Parathyroid adenoma (tissue), 2 donors: ENCODE data around the gene RAD51AP2.

Experiments used
- H2AFZ ChIP-seq: fragments of 300-600 bp; sonication (generic); one replicate; pipeline ENCODE4 v1.7.0; 2017; ENCODE audit warnings: antibody characterized with exemption, mild to moderate bottlenecking
- H3K27ac ChIP-seq: fragments of 300-600 bp; sonication (generic); one replicate; pipeline ENCODE4 v1.7.0; 2017
- H3K27me3 ChIP-seq: fragments of 300-600 bp; sonication (generic); one replicate; pipeline ENCODE4 v1.7.0; 2017; ENCODE audit warnings: low read length; ENCODE audit not compliant: control insufficient read depth, insufficient read depth
- H3K36me3 ChIP-seq: fragments of 300-600 bp; sonication (generic); one replicate; pipeline ENCODE4 v1.7.0; 2017; ENCODE audit warnings: low read length; ENCODE audit not compliant: control insufficient read depth, insufficient read depth
- H3K4me1 ChIP-seq: fragments of 300-600 bp; sonication (generic); one replicate; pipeline ENCODE4 v1.7.0; 2017; ENCODE audit warnings: control low read depth
- H3K4me2 ChIP-seq: fragments of 300-600 bp; sonication (generic); one replicate; pipeline ENCODE4 v1.7.0; 2017; ENCODE audit warnings: low read length
- H3K4me3 ChIP-seq: fragments of 300-600 bp; sonication (generic); one replicate; pipeline ENCODE4 v1.7.0; 2017; ENCODE audit warnings: low read depth, low read length
- H3K79me2 ChIP-seq: fragments of 300-600 bp; sonication (generic); one replicate; pipeline ENCODE4 v1.7.0; 2017; ENCODE audit warnings: control low read depth
- H3K9ac ChIP-seq: fragments of 300-600 bp; sonication (generic); one replicate; pipeline ENCODE4 v1.7.0; 2017; ENCODE audit warnings: mild to moderate bottlenecking
- H3K9me3 ChIP-seq: fragments of 300-600 bp; sonication (generic); one replicate; pipeline ENCODE4 v1.7.0; 2017; ENCODE audit warnings: low read length; ENCODE audit not compliant: control insufficient read depth
- TF ChIP-seq, protein P1 (sequence below): fragments of 300-600 bp; sonication (generic); IDR thresholded peaks from one replicate; pipeline ENCODE4 v1.7.0; 2017; ENCODE audit warnings: antibody characterized with exemption, mild to moderate bottlenecking
- donor health status: primary hyperparathyroidism.

The RAD51AP2 gene

DNA sequence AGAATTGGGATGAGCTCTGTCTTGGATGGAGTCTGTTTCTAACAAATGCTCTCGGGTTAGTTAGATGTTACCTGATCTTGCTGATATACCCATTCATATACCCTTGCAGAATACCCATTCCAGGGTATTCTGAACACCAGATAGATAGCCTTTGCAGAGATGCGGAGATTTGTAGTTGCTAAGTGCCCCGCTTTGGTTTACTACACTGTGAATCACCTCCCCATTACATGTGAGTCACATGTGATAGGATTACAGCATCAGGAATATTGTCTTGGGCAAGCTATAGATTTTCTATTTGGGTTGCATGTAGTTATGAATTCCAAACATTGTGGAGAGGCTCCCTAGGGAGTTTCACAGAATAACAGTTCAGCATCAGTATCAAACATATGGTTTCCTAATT, 26.0 kb upstream of the RAD51AP2 start:
- Histone ChIP-seq H3K4me1 (no peaks in the 10 kb centered on the region), H3K4me2 (no peak overlapping the region), H2AFZ (no peak overlapping the region), H3K27me3 (peaks cover 6% of the 10 kb centered on the region), H3K9ac (no peak overlapping the region), H3K9me3 (no peaks in the 10 kb centered on the region), H3K79me2 (no peaks in the 10 kb centered on the region), H3K27ac (no peak overlapping the region), H3K4me3 (no peak overlapping the region), H3K36me3 (no peaks in the 10 kb centered on the region)
- TF ChIP-seq, protein P1, sequence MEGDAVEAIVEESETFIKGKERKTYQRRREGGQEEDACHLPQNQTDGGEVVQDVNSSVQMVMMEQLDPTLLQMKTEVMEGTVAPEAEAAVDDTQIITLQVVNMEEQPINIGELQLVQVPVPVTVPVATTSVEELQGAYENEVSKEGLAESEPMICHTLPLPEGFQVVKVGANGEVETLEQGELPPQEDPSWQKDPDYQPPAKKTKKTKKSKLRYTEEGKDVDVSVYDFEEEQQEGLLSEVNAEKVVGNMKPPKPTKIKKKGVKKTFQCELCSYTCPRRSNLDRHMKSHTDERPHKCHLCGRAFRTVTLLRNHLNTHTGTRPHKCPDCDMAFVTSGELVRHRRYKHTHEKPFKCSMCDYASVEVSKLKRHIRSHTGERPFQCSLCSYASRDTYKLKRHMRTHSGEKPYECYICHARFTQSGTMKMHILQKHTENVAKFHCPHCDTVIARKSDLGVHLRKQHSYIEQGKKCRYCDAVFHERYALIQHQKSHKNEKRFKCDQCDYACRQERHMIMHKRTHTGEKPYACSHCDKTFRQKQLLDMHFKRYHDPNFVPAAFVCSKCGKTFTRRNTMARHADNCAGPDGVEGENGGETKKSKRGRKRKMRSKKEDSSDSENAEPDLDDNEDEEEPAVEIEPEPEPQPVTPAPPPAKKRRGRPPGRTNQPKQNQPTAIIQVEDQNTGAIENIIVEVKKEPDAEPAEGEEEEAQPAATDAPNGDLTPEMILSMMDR: no peak

DNA sequence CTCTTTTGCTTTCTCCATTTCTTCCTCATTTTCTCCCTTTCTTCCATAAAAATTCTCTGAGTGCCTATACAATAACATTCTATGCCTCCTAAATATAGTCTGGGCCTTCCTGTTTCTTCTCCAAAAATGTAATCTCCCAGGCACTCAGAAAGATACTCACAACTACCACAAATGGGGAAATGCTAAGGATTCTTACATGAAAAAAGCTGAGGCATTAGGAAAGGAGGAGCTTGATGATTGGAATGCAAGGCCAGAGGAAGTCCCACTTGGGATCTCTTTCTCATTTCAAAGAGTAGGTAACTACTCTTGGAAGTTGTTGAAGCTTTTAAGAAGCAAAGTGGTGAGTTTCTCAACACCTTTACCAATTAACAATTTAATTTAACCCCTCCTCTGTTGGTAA, 25.6 kb upstream of the RAD51AP2 start:
- Histone ChIP-seq H3K4me1 (no peaks in the 10 kb centered on the region), H3K9me3 (no peaks in the 10 kb centered on the region), H3K27ac (no peak overlapping the region), H2AFZ (no peak overlapping the region), H3K36me3 (no peaks in the 10 kb centered on the region), H3K27me3 (peaks cover 7% of the 10 kb centered on the region), H3K9ac (no peak overlapping the region), H3K79me2 (no peaks in the 10 kb centered on the region), H3K4me3 (no peak overlapping the region), H3K4me2 (no peak overlapping the region)
- TF ChIP-seq, protein P1: no peak

DNA sequence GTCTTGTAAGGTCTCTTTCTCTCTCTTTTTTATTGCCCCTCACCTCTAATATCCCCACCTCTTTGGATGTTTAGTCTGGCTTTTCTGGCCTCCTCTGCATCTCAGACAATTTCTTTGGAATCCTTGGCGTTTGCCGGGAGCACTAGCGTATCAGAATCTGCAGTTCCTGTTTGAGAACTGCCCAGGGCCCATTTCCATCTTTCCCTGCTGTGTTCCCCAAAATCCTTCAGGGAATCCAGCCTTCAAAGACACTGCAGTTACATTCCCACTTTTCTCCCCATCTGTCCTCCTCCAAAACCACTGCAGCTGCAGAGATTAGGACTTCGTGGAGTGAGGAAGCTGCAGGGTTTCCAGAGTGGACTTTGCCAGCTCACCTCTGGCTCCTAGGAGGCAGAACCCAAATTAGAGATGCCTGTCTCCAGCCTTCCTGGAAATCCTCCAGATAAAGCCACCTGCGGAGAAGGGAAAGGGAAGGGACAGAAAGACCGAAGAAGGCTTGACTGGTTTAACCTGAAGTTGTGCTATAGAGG, 25.0 kb upstream of the RAD51AP2 start:
- no peak overlapping the region for H3K4me2 ChIP-seq
- H2AFZ ChIP-seq: no peak overlapping the region
- TF ChIP-seq, protein P1: no peak
- H3K36me3 ChIP-seq: no peaks in the 10 kb centered on the region
- no peak overlapping the region for H3K27ac ChIP-seq
- no peaks in the 10 kb centered on the region for H3K79me2 ChIP-seq
- H3K9me3 ChIP-seq: no peaks in the 10 kb centered on the region
- H3K9ac ChIP-seq: no peak overlapping the region
- no peaks in the 10 kb centered on the region for H3K4me1 ChIP-seq
- no peak overlapping the region for H3K4me3 ChIP-seq
- H3K27me3 ChIP-seq: peaks cover 11% of the 10 kb centered on the region

DNA sequence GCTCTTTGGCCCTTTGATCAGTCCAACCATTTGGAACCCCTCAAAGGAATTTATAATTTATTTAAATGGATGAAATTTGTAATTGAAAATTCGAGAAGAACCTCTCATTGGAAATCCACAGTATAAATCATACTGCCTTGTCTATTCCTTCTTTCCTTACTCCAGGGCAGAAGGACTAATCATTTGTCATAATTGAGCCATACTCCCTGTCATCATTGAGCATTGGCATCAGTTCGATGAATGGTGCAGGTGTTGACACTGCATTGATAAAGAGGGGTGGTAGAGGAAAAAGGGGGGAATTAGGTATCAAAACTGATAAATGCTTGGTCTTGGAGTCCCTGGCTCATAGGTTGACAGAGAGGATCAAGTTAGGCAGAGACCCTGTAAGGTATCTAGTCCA, 24.2 kb upstream of the RAD51AP2 start:
- H3K36me3 ChIP-seq: no peaks in the 10 kb centered on the region
- H3K9ac ChIP-seq: no peak overlapping the region
- H3K4me3 ChIP-seq: no peak overlapping the region
- TF ChIP-seq, protein P1: no peak
- H3K27ac ChIP-seq: no peak overlapping the region
- no peaks in the 10 kb centered on the region for H3K79me2 ChIP-seq
- no peaks in the 10 kb centered on the region for H3K4me1 ChIP-seq
- H3K27me3 ChIP-seq: peaks cover 11% of the 10 kb centered on the region
- H3K9me3 ChIP-seq: no peaks in the 10 kb centered on the region
- H2AFZ ChIP-seq: no peak overlapping the region
- no peak overlapping the region for H3K4me2 ChIP-seq

DNA sequence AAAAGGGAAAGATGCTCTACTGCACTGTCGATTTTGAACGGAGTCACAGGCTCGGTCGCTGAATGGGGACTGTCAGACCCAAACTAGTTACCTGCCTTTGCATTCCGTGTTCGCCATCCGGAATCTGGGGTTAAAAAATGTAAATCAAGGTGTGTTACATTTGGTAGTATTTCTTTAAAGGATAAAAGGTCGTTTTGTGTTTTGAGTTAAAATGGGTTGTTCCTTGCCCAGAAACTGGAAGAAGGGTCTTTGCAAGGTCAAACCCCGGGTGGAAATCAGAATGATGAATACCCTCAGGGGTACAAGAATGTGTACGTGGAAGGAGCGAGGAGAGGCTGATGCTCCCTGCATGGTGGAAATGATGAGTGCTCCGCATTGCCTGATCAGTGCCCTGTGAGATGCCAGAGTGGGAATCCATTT, 23.3 kb upstream of the RAD51AP2 start:
- TF ChIP-seq, protein P1: no peak
- Histone ChIP-seq H3K4me3 (no peak overlapping the region), H3K9me3 (no peaks in the 10 kb centered on the region), H2AFZ (no peak overlapping the region), H3K79me2 (no peaks in the 10 kb centered on the region), H3K4me2 (no peak overlapping the region), H3K27me3 (peaks cover 11% of the 10 kb centered on the region), H3K36me3 (no peaks in the 10 kb centered on the region), H3K27ac (no peak overlapping the region), H3K9ac (no peak overlapping the region), H3K4me1 (no peaks in the 10 kb centered on the region)
